Measurements from ENCODE around the gene VPS26C.
"Not testable (repeated sequence)": the region's sequence is repeated elsewhere in the genome, so short reads cannot be mapped to it uniquely, and the experiment has no call there.

The VPS26C gene

DNA sequence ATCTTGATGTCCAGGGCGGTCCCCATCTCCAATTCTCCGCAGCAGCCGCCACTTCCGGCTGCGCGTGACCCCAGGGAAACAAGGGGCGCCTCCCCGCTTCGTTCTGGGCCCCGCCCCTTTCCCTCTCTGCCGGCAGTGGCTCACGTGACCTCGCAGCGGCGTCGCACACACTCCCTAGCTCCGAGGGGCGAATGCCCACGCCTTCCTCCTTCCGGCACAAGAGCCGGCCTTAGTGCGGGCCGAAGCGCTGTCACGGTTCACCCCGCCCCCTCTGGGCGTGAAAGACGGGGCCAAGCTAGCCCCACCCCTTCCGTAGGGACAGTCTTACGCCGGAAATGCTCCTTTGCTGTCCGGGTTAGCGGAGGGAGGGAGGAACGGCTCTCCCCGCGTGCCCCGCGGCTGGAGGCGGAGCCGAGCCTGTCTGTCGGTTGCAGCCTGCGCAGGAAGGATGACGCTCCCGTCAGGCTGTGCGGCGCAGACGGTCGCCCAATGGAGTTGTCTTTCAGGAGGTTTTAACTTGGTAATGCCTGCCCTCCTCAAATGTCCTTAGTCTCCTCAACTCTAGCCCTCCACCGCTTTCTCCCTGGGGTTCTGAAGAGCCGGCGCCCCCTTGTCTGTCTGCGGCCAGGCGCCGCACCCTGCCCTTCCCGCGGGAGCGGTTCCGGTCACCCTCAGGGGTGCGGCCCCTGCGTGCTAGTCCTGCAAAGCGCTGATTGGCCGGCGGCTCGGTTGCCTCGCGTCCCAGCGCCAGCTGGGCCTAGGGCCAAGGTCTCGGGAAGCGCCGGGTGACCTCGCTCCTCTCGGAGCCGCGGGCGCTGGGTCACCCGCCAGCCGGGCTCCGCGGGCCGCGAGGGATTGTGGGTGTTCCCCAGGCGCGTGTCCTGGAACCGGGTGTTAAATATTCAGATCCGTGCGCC lies at the start of gene VPS26C:
VPS26C (minus strand) TSS at position 66 of the 917 bp plus-strand sequence; CDS start at position 26, 40 bp downstream.
- DNase-seq, result peak; percentile 98

DNA sequence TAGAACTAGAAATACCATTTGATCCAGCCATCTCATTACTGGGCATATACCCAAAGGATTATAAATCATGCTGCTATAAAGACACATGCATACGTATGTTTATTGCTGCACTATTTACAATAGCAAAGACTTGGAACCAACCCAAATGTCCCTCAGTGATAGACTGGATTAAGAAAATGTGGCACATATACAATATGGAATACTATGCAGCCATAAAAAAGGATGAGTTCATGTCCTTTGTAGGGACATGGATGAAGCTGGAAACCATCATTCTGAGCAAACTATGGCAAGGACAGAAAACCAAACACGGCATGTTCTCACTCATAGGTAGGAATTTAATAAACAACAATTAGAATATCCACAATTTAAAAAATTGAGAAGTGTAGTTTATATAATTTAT lies 48.9 kb upstream of the VPS26C start:
- DNase-seq, result not testable (repeated sequence)

DNA sequence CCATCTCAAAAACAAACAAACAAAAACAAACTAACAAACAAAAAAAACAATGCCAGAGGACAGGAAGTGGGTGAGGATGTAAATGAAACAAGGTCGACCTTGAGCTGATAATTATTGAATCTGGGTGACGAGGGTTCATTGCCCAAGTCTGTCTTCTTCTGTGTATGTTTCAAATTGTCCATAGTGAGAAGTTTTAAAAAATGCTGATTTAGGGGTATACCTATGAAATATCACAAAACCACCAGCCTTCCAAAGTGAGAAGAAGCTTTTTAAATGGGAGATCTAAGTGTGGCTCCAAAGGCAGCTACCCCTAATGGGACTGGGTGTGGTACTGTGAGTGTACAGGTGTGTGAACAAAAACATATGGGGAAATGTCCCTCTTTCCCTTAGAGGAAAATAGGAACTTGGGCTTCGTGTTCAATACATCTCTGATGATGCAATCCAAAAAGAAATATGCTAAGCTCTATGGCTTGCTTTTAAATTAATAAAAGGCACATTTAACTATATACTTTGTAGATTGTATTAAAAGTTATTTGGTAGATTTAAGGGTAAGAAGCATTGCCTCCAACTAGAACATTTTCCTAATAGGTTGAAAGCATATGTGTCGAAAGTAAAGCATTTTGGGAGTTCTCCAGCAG lies 33.1 kb upstream of the VPS26C start:
- DNase-seq, result no peak

DNA sequence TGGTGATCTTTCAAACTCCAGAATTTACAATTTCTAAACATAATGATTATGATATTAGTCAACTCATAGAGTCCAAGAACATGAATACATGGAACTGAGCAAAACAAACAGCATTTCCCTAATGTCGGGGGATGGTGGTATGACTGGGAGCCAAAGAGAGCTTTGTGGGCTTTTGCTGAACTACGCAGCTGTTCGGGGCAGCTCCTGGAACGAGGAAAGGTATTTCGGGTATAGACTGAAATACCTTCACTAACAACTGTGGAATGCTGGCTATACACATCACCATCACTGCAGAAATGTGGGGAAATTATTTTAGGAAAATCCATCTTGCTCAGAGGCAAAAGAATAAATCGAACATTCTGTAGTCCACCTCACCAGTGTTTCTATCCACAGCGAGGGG lies 30.2 kb upstream of the VPS26C start:
- no peak for DNase-seq

DNA sequence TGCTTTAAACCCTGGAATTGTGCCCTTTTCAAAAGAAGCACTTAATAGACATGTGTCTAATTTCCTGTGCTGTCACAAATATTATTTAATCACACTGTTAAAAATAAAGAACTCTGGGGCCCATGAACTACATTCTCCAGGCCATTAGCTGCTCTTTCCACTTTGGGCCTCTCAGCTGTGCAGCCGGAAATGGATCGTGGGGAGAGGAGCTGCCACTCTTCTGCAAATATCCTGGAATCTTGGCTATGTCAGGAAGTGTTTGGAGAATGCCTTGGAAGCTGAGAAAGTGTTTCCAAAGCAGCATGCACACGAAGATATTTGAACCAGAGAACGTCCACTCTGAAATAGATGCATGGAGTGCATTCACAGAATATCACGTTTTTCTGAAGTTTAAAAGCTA lies 27.5 kb upstream of the VPS26C start:
- DNase-seq, result no peak

DNA sequence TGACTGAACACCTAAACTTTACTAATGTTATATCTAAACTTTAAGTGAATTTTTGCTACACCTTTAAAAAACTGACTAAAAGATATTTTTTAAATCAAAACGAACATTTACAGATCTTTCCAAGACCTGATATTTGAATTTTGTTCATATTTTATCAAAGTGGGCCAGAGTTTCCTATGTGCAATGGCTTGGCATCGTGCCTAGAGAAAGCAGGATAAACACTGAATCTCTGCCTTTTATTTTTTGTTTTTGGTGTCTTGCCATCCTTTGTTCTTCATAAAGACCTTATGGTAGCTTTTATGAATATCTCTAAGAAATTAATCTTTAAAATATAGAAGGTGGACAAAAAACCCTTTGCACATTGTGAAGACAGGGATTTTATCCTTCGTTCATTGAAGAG lies 25.8 kb upstream of the VPS26C start:
- DNase-seq, result no peak

DNA sequence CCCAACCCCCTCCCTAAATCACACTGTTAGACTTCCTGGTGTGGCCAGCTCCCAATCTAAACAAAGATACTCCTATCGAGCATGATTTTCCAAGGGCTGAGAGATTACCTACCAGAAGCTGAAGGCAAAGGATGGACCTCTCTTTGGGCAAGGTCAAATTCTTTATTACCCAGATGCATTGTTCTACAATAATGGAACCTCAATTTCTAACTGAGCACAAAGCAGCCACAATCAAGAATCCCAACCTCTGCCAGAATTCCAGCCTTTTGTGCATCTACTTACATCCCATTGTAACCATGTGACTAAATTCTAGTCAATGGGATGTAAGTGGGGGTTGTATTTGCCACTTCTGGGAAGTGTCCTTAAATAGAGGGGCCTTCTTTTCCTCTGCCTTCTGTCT lies 24.9 kb upstream of the VPS26C start:
- DNase-seq, result no peak

DNA sequence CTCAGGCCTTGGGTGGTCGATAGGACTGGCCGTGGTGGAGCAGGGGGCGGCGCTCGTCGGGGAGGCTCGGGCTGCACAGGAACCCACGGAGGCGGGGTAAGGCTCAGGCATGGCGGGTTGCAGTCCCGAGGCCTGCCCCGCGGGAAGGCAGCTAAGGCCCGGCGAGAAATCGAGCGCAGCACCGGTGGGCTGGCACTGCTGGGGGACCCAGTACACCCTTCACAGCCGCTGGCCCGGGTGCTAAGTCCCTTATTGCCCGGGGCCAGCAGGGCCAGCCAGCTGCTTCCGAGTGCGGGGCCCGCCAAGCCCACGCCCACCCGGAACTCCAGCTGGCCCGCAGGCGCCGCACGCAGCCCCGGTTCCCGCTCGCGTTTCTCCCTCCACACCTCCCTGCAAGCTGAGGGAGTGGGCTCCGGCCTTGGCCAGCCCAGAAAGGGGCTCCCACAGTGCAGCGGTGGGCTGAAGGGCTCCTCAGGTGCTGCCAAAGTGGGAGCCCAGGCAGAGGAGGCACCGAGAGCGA lies 16.1 kb upstream of the VPS26C start:
- DNase-seq, result not testable (repeated sequence)

DNA sequence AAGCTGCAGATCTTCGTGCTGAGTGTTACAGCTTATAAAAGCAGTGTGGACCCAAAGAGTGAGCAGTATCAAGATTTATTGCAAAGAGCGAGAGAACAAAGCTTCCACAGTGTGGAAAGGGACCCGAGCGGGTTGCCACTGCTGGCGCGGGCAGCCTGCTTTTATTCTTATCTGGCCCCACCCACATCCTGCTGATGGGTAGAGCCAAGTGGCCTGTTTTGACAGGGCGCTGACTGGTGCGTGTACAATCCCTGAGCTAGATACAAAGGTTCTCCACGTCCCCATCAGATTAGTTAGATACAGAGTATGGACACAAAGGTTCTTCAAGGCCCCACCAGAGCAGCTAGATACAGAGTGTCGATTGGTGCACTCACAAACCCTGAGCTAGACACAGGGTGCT lies 15.5 kb upstream of the VPS26C start:
- not testable (repeated sequence) for DNase-seq

DNA sequence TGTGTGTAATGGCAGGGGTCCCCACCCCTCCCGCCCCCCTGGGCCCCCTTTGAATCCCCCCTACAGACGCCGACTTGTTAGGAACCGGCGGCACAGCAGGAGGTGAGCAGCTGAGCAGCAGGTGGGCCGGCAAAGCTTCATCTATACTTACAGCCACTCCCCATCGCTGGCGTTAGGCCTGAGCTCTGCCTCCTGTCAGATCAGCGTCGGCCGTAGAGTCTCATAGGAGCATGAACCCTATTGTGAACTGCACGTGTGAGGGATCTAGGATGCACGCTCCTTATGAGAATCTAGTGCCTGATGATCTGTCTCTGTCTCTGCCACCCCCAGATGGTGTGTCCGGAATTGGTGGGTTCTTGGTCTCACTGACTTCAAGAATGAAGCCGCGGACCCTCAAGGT lies 14.9 kb upstream of the VPS26C start:
- DNase-seq, result no peak

DNA sequence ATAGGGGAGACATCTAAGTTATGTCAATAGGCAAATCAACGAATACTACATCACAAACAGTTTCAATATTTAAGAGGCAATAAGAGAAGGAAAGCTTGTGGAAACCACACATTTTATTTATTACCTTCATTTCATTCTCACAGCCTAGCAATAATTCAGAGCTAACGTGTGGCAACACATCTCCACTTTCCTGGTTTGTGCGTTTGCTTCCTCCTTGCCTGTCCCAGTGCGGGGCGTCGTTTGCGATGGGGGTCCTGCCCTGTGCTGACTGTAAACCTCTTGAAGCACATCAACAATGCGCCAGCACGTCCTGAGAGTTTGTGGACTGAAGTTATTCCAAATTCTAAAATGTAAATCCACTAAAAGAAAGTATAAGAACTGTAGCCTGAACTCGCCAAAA lies 14.4 kb upstream of the VPS26C start:
- DNase-seq, result no peak

DNA sequence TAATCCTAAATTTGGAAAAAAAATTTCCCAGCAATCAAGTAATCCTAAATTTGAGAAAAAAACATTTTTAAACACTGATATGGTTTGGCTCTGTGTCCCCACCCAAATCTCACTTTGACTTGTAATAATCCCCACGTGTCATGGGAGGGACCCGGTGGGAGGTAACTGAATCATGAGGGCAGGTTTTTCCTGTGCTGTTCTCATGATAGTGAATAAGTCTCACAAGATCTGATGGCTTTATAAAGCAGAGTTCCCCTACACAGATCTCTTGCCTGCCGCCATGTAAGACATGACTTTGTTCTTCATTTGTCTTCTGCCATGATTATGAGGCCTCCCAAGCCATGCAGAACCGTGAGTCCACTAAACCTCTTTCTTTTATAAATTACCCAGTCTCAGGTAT lies 12.1 kb upstream of the VPS26C start:
- DNase-seq, result not testable (repeated sequence)

DNA sequence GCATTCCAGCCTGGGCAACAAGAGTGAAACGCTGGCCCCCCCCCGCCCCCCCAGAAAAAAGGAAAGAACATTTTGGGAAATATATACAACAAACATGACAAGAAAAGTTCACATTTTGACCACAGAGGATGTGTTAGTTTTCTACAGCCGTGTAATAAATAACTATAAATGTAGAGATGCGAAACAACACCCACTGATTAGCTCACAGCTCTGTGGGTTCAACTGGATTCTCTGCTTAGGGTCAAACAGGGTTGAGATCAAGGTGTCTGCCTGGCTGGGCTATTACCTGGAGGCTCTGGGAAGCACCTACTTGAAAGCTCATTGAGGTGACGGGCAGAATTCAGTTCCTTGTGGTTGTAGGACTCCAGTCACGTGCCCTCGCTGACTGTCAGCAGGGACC lies 11.1 kb upstream of the VPS26C start:
- DNase-seq, result no peak

DNA sequence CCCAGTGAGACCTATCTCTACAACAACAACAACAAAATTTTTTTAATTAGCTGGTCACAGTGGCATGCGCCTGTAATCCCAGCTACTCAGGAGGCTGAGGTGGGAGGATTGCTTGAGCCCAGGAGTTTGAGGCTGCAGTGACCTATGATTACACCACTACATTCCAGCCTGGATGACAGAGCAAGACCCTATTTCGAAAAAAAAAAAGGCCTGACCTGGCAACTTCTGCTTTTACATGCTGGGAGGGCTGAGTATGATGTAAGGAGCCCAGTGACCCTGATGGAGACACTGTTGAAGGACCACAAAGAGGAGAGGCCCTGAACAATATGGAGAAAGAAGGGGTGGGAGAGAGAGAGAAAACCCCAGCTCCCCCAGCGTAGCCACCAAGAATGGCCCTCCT lies 9.2 kb upstream of the VPS26C start:
- no peak for DNase-seq

DNA sequence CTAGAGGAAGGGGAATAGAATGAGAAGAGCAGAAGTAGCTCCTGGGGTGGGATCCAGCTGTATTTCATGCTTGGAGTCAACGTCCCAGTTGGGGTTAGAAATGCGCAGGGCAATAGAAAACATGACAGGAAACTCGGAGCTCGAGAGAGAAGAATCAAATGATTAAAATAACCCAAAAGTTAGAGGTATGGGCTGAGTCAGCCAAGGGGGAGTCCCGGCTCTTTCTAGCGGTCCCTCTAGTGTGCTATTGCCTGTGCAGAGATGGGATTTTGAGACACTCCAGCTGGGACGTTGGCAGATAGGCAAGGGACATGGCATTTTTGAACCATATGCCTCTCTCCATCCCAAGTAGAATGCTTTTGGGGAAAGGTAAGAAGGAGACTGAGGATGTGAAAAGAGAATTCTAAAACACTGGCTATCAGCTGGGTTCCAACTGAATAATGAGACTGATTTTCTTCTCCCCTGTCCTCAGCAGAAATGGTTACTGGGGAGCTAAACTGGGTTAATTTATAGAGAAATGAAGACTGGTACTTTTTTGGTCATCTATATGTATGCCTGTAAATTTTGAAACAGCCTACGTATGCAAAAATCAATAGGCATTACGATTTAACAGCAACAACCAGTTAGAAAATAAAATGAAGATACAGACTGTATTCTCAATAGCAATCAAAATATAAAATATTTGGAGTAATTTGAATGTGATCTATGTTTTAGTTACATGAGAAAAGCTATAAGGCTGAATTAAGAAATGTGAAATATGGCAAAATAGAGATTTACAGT lies 7.0 kb upstream of the VPS26C start:
- no peak for DNase-seq

DNA sequence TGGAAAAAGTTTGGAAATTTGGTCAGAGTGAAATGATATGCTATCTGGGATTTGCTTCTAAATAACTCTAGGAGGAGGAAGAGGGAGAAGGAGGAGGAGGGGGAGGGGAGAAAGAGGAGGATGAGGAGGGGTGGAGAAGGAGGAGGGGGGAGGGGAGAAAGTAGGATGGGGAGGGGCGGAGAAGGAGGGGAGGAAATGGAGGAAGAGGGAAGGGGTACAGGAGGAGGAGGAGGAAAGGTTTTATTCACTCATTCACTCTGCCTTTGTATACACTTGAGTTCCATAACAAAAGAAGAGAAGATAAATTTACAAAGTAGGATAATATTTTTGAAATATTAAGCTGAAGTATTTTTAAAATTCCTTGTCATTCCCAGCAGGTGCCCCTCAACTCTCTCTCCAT lies 6.3 kb upstream of the VPS26C start:
- DNase-seq, result no peak

DNA sequence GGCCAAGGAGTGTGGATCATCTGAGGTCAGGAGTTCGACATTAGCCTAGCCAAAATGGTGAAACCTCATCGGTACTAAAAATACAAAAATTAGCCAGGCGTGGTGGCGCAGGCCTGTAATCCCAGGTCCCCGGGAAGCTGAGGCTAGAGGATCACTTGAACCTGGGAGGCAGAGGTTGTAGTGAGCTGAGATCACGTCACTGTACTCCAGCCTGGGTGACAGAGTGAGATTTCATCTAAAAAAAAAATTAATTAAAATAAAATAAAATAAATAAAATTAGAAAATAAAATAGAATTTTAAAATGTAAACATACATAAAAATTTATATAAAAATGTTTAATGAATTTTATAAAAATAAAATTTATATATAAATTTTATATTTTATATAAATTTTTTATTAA lies 5.8 kb upstream of the VPS26C start:
- DNase-seq, result no peak

DNA sequence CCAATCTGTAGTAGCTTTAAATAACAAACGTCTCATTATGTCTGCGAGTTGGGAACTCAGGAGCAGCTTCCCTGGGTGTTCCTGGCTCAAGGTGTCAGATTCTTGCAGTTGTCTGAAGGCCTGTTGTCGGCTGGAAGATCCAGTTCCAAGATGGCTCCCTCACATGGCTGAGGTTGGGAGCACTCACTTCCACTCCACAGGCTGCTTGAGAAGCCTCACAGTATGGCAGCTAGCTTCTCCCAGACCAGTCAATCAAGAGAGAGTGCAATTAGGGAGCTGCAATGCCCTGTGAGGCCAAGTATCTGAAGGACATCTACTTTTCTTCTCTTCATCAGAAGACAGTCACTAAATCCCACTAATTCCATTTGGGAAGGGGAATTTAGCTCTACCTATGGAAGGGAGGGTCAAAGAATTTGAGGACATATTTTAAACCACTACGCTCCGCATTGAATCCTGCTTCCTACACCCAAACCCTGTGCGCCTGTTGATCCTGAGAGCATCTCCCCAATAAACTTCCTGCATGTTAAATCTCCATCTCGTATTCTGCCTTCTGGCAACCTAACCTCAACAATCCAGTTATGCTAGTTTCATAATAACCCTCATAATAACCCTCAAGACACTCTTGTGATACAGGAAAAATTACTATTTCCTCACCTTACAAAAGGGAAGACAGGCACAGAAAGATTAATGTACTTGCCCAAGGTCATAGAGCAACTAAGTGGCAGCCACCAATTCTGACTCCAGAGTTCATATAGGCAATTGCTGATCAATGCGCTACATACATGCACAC lies 3.6 kb upstream of the VPS26C start:
- no peak for DNase-seq

DNA sequence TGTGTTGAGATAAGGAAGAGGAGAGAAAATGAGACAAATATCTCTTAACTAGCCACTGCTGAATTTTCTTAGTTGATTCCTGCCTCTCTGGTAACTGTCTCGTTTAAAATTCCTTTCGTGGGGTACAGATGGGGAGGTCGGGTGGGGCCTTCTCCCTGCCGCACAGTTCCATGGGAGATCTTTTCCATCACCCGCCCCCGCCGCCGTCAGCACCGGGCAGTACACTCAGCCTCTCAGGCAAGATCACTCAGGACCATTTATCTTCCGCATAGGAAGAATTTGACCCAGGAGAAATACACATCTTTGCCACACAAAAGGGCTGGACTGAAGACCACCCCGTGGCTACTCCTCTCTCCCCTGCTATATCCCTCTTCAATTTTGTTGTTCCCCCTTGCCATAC lies 2.3 kb upstream of the VPS26C start:
- no peak for DNase-seq

DNA sequence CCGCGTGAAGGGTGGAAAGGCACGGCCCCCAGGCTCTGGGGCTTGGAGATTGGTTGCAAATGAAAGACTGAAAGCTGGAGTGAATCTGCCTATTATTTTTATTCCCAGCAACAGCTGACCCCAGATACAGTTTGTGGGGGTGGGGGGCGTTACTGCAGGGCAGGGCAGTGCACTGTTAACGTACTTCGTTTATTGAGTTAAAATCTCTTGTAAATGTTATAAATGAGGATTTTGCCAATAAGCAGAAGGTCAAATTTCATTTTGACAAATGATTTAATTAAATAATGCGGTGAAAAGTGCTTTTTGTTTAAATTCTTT lies 1.0 kb upstream of the VPS26C start:
- DNase-seq, result no peak

DNA sequence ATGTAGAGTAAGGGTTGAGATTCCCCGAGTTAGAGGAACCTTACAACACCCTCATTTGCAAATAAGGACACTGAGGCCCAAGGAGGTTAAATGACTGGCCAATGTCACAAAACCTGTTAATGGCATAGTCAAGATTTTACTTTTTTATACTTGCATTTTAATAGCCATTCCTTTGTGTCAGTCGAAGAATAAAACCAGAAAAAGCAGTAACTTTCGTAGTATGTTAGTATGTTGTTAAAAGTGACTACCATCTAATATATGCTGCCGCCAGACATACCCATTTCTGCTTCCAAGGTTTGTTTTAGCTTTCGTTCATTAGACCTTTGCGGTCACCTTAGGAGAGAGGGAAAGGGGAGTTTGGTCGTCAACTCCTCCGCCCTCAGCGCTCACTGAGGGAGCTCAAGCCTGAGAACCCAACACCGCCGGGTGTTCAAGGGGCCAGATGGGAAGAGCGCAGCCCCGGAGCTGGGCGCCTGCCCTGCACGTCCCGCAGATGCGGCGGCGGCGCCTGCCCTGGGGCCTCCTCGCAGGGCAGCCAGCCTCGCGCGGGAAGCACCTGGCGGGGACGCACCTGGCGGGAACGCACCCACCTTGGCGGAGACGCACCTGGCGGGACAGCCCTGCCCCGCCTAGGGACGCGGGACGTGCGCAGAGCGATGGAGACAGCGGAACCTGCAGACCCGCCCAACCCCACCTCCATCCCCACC lies 466 bp downstream of the VPS26C start:
- DNase-seq, result no peak

DNA sequence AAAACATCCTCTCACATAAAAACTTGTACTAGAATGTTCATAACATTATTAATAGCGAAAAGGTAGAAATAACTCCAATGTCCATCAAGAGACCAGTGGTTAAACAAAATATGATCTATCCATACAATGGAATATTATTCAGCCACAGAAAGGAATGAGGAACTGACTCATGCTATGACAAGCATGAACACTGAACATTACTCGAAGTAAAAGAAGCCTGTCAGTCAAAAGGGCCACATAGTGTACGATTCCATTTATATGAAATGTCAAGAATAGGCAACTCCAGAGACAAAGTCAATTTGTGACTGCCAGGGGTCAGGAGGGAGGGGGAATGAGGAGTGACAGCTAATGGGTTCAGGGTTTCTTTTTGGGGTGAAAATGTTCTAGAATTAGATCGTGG lies 2.3 kb downstream of the VPS26C start:
- no peak for DNase-seq
